PC-9 (cell line): ENCODE measurements around the gene IQCK. TPM values are rescaled to one million over a fixed set of nuclear protein-coding genes. Genes with fewer than 3 reads are reported as not detected.

Source experiments
- BruUV-seq: library from RNA; stranded (reverse); fragments of 400-500 nt; replicated peaks from 2 replicates; lab custom pipeline; 2021; lab: Mats Ljungman, UMichigan
- CTCF ChIA-PET: fragments of 300-600 bp; sonication (Branson Sonifier 250); formaldehyde crosslinking; loops from one replicate; lab custom pipeline; 2022; ENCODE audit warnings: antibody characterized with exemption; lab: Charles Lee
- POLR2A ChIA-PET: fragments of 300-600 bp; sonication (Branson Sonifier 250); formaldehyde crosslinking; loops from one replicate; lab custom pipeline; 2022; ENCODE audit warnings: antibody characterized with exemption; ENCODE audit not compliant: unreplicated experiment; lab: Charles Lee
- DNase-seq, 2 experiments: peaks; one replicate each; pipeline versions ENCODE4 v3.0.0 to v3.0.0-alpha.2; 2015 to 2022; ENCODE audit warnings: mixed read lengths in 1 of 2
- H2AFZ ChIP-seq: fragments of 200-600 bp; sonication (generic); 2 replicates; pipeline ENCODE4 v1.8.1; 2017; ENCODE audit warnings: antibody characterized with exemption
- H3F3A ChIP-seq: fragments of 200-600 bp; sonication (generic); 2 replicates; pipeline ENCODE4 v1.8.1; 2017; ENCODE audit warnings: antibody characterized with exemption, mild to moderate bottlenecking, low read depth; ENCODE audit not compliant: insufficient read depth
- H3K27ac ChIP-seq: fragments of 200-600 bp; sonication (generic); 2 replicates; pipeline ENCODE4 v1.6.1; 2016; ENCODE audit warnings: mixed run types
- H3K27me3 ChIP-seq: fragments of 200-600 bp; sonication (generic); 2 replicates; pipeline ENCODE4 v1.6.1; 2016; ENCODE audit warnings: low read depth, mixed run types; ENCODE audit not compliant: insufficient read depth
- H3K36me3 ChIP-seq: fragments of 200-600 bp; sonication (generic); 2 replicates; pipeline ENCODE4 v1.6.1; 2016; ENCODE audit warnings: low read depth, mixed run types
- H3K4me1 ChIP-seq: fragments of 200-600 bp; sonication (generic); replicated peaks from 2 replicates; pipeline ENCODE4 v1.6.1; 2016; ENCODE audit warnings: mixed run types; ENCODE audit not compliant: insufficient read depth
- H3K4me2 ChIP-seq: fragments of 200-600 bp; sonication (generic); 2 replicates; pipeline ENCODE4 v1.6.1; 2017; ENCODE audit warnings: mixed run types
- H3K4me3 ChIP-seq: fragments of 200-600 bp; sonication (generic); 2 replicates; pipeline ENCODE4 v1.6.1; 2016; ENCODE audit warnings: mixed run types
- H3K79me2 ChIP-seq: fragments of 200-600 bp; sonication (generic); 2 replicates; pipeline ENCODE4 v1.6.1; 2017; ENCODE audit warnings: low read depth, mixed run types
- H3K9me2 ChIP-seq: fragments of 200-600 bp; sonication (generic); 2 replicates; pipeline ENCODE4 v1.8.1; 2017; ENCODE audit warnings: mild to moderate bottlenecking; ENCODE audit not compliant: insufficient read depth
- H3K9me3 ChIP-seq: fragments of 200-600 bp; sonication (generic); 2 replicates; pipeline ENCODE4 v1.8.1; 2016; ENCODE audit warnings: low read depth; ENCODE audit not compliant: insufficient read depth
- H4K20me1 ChIP-seq: fragments of 200-600 bp; sonication (generic); 2 replicates; pipeline ENCODE4 v1.8.1; 2017; ENCODE audit not compliant: insufficient read depth
- CTCF ChIP-seq: fragments of 200-600 bp; sonication (generic); conservative IDR thresholded peaks from 2 replicates; pipeline ENCODE4 v1.6.1; 2017; ENCODE audit warnings: mixed run types, antibody characterized with exemption, mild to moderate bottlenecking, moderate library complexity
- EZH2 ChIP-seq: fragments of 200-600 bp; sonication (generic); IDR thresholded peaks from 2 replicates; pipeline ENCODE4 v1.8.0; 2017; ENCODE audit warnings: antibody characterized with exemption, low read depth
- intact Hi-C: fragments of 100-400 bp; cut with micrococcal nuclease; formaldehyde crosslinking; loops from one replicate; pipeline ENCODE4 v1.10.0; 2022; ENCODE audit not compliant: unreplicated experiment
- total RNA-seq: library from RNA; stranded (reverse); gene quantifications from 2 replicates; pipeline ENCODE4 v1.2.3, GENCODE V29; 2021

Gene IQCK
- total RNA-seq, 1 experiment from 2014 or later, result 21.6 TPM

DNA sequence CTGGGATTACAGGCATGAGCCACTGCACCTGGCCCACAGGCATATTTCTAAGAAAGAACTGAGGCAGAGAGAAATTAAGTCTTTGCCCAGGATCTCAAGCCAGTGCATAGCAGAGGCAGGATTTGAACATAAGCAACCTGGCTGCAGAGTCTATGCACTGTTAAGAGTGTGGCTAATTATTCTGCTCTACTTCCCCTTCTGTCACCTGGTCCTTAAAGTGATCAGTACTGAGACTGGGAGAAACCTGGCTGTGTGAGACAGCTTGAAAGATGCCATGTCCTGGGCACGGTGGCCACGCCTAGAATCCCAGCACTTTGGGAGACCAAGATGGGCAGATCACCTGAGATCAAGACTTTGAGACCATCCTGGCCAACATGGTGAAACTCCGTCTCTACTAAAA lies 58.1 kb downstream of the IQCK start:
- no TSS peak for BruUV-seq
- H3K4me1 ChIP-seq, result no peaks in the 10 kb centered on the region
- no peak overlapping the region for H3K4me3 ChIP-seq
- no peaks in the 10 kb centered on the region for H3K9me3 ChIP-seq
- CTCF ChIA-PET, result no interaction called here
- H3K9me2 ChIP-seq, result no peaks in the 10 kb centered on the region
- TF ChIP-seq EZH2 (no peak), CTCF (no peak)
- H3K4me2 ChIP-seq, result no peak overlapping the region
- H3K27ac ChIP-seq, result no peak overlapping the region
- no peaks in the 10 kb centered on the region for H4K20me1 ChIP-seq
- DNase-seq, result no peak
- no peaks in the 10 kb centered on the region for H3K79me2 ChIP-seq
- no peak overlapping the region for H2AFZ ChIP-seq
- POLR2A ChIA-PET, result no interaction called here
- no peaks in the 10 kb centered on the region for H3K36me3 ChIP-seq
- H3F3A ChIP-seq, result no peaks in the 10 kb centered on the region
- no peaks in the 10 kb centered on the region for H3K27me3 ChIP-seq
- intact Hi-C loops, result no loop called here

DNA sequence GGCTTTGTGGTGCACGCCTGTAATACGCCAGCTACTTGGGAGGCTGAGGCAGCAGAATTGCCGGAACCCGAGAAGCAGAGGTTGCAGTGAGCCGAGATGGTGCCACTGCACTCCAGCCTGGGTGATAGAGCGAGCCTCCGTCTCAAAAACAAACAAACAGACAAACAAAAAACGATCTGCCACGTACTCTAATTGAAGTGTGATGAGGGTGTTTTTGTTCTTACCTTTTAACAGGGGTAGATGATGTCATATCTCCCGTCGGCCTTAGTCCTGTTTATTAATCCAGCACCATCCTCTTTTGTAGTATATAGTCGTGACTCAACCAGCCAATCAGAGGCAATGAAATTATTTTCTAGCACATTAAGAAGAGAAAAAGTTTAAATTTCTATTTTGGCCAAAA lies 58.5 kb downstream of the IQCK start:
- BruUV-seq, result no TSS peak
- intact Hi-C loops, result no loop called here
- Histone ChIP-seq H3K9me2 (no peaks in the 10 kb centered on the region), H3K79me2 (no peaks in the 10 kb centered on the region), H3F3A (no peaks in the 10 kb centered on the region), H3K27ac (no peak overlapping the region), H2AFZ (no peak overlapping the region), H3K36me3 (no peaks in the 10 kb centered on the region), H3K27me3 (no peaks in the 10 kb centered on the region), H4K20me1 (no peaks in the 10 kb centered on the region), H3K4me3 (no peak overlapping the region), H3K4me1 (no peaks in the 10 kb centered on the region), H3K9me3 (no peaks in the 10 kb centered on the region), H3K4me2 (no peak overlapping the region)
- ChIA-PET POLR2A (no interaction called here), CTCF (no interaction called here)
- DNase-seq, result no peak
- TF ChIP-seq EZH2 (no peak), CTCF (no peak)

- intact Hi-C loops, result no loop called here
- H3K4me3 ChIP-seq, result no peak overlapping the region
- no peak overlapping the region for H2AFZ ChIP-seq
- ChIA-PET POLR2A (no interaction called here), CTCF (no interaction called here)
- H3K4me2 ChIP-seq, result no peak overlapping the region
- no peak for TF ChIP-seq EZH2
- TF ChIP-seq CTCF, result no peak
- no peaks in the 10 kb centered on the region for H3F3A ChIP-seq
- no TSS peak for BruUV-seq
- H3K27ac ChIP-seq, result no peak overlapping the region
- no peaks in the 10 kb centered on the region for H3K4me1 ChIP-seq
- H3K79me2 ChIP-seq, result no peaks in the 10 kb centered on the region
- no peaks in the 10 kb centered on the region for H3K9me3 ChIP-seq
- no peaks in the 10 kb centered on the region for H3K27me3 ChIP-seq
- H4K20me1 ChIP-seq, result no peaks in the 10 kb centered on the region
- no peaks in the 10 kb centered on the region for H3K36me3 ChIP-seq
- DNase-seq, result no peak
- H3K9me2 ChIP-seq, result no peaks in the 10 kb centered on the region
Observed at GRCh38 chr16:19780321-19780720, 62.2 kb downstream of the IQCK start.
